SH-SY5Y (cell line): ENCODE measurements around the gene DCAF15.

Experiments used
- GATA2 ChIP-seq: IDR thresholded peaks from 2 replicates; pipeline ENCODE4 v1.6.1; 2011; ENCODE audit warnings: mild to moderate bottlenecking, low read depth, low read length
- GATA3 ChIP-seq: IDR thresholded peaks from 2 replicates; pipeline ENCODE4 v1.6.1; 2011; ENCODE audit warnings: low read depth, mild to moderate bottlenecking, low read length, moderate library complexity

Gene DCAF15

DNA sequence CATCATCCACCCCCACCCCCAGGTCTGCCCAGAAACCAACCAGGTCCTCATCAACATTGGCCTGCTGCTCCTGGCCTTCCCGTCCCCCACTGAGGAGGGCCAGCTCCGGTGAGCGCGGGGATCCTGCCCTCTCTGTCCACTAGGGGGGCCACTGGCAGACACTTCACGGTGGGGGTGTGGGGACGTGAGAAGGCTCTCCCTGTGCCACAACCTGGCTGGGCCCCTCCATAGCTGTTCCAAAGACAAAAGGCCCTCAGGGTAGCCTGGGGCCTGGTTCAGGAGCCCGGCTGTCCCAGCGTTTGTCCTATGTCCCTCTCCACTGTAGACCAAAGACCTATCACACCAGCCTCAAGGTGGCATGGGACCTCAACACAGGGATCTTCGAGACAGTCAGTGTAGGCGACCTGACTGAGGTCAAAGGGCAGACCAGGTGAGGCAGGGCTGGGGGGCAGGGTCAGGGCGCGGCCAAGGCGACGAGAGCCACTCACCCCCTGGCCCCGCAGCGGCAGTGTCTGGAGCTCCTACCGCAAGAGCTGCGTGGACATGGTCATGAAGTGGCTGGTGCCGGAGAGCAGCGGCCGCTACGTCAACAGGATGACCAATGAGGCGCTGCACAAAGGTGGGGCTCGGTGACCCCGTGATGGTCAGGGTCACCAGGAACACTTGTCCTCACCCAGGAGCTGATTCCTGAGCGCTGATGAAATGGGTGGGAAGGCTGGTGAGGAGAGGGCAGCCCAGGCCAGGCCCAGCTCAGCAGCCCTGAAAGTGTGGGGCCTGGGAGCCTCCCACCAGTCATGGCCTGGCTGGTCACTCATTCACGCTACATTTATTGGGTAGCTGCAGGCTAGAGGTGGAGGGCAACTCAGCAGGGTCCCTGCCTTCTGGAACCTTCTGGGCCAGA is 7.9 kb downstream of the DCAF15 start:
- TF ChIP-seq GATA2 = no peak
- TF ChIP-seq GATA3 = no peak

DNA sequence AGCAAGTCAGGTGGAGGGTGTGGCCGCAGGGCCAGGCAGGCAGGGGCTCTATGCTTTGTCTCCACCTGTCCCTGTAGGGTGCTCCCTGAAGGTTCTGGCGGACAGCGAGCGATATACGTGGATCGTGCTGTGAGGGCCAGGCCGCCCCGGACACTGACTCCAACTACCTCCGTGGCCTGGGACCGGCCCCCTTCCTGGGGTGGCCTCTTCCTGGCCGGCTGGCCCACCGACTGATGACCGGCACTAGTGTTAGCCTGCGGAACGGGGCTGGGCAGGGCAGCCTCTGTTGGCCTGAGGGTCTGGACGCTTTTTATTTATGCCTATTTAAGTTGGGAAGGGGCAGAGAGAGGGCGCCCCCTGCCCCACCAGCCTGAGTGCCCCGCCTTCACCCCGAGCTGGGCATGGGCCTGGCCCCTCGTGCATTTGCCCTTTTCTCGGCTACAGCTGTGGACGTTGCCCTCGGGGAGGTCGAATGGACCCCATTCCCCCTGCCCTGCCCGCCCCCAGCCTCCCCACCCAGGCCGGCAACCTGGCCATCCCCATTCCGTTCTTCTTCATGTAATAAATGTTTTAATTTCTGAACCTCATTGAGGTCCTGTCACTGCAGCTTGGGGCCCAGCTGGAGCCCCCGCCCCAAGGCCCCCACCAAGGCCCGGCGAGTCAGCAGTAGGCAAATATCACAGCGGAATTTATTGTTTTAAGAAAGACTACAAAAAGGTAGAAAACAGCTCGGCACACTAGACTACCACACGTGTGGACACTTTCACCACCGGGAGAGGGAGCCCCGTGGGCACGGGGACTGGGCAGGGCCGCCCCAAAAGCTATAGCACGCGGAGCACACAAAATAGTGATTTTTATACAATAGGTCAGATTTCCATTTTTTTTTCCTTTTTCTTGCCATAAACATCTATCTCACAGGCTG is 8.8 kb downstream of the DCAF15 start:
- TF ChIP-seq GATA2 (no peak), GATA3 (no peak)

DNA sequence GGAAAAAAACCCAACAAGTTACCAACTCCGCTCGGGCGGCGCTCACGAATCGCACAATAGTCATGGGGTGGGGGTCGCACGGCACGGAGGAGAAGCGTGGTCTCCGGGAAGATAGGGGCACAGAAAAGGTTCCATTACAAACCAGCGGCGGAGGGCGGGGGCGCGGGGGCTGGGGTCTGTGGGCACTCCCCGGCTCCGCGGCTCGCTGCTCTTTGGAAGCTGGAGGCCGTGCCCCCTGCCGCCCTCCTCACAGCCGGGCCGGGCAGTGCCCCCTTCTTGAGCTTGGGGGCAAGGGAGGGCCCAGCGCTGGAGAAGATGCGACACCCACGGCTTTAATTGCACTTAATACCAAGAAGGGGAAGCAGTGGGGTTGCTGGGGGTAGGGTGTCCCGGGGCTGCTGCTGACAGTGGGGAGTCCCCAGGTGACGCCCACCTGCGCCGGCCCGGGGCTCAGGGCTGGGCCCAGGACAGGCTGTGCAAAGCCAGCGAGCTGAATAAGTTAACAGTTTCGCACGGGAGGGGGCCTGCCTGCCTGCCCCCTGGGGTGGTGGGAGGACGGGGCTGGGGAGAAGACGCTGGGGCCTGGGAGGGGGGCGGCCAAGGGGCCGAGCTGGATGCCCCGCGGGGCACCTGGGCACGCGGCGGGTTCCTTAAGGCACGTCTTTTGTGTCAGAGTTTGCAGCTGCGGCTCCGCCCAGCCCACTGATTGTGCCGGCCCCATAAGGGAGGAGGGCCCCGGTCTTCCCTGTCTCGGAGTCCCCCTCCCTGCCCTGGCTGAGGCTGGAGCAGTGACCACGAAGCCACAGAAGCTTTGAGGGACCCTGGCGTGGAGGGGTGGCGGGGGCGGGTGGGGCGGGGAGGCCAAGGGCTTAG is 9.8 kb downstream of the DCAF15 start:
- no peak for TF ChIP-seq GATA2
- no peak for TF ChIP-seq GATA3

DNA sequence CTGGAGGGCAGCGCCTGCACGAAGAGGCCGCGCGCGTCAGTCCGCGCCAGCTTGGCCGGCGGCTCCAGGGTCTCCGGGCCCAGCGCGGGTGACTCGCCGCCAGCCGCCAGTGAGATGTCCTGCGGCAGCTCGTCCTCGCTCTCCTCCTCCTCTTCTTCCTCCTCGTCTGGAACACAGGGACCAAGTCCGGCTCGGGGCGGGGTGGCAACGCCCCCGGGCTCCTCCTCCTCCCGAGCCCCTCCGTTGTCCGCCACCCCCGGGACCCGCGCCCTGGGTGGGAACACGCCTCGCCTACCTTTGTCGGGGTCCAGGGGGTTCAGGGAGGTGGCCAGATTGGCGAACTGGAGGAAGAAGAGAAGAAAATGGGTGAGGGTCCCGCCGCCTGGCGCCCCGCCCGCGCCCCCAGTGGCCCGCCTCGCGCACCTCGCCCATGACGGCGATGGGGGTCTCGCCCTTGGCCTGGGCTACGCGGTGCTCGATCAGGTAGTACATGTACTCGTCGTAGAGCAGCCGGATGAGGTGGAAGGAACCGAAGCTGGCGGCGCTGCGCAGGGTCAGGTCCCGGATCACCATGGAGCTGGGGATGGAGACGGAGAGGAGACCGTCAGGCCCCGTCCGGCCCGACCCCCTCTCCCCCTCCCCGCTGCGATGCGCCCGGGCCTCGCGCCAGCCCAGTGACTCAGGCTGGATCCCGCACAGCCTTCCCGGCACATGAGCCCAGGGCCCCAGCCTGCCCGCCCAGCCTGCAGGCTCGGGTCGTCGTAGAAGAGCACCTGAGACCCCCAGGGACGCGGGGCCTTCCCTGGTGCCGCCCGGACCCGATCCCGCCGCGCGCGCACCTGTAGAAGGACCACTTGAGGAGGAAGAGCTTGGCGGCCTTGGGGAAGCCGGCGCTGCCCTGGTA is 10.6 kb downstream of the DCAF15 start:
- TF ChIP-seq GATA3 = no peak
- no peak for TF ChIP-seq GATA2

DNA sequence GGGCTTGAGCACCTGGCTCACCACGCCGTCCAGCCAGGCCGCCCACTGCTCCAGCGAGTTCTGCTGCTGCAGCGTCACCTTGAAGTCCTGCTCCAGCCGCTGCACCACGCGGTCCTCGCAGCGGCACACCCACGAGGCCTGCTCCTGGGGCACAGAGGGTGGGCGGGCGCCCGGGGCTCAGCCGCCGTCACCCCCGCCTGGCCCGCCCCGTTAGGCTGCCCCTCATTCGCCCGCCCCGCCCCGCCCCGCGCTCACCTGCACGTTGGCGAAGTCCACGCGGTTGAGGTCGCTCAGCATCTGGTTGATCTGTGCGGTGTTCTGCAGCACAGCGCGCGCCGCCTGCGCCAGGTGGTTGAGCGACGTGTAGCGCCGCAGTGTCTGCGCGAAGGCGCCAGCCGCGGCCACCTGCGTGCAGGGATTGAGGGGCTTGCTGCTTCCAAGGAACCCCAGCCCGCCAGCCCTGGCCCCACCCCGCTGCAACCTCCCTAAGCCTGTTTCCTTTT is 11.3 kb downstream of the DCAF15 start:
- TF ChIP-seq GATA2 (no peak), GATA3 (no peak)

DNA sequence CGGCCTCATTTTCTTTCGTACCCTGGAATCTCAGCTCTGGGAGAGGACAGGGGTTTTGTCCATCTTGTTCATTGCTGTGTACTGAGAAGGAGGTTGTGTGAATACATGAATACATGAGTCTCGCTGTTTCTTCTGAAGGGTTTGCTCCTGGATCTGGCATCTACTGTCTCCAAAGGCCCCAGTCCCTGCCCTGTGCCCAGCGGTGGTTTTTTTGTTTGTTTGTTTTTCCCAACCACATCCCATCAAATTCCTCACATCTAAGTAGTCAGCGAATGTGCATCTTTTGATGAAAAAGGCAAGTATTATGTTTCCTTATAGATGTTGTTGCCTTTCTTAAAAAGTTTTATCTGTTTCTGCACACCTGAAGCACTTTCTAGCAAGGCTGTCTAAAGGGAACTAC is 12.5 kb downstream of the DCAF15 start:
- no peak for TF ChIP-seq GATA2
- TF ChIP-seq GATA3 = no peak

DNA sequence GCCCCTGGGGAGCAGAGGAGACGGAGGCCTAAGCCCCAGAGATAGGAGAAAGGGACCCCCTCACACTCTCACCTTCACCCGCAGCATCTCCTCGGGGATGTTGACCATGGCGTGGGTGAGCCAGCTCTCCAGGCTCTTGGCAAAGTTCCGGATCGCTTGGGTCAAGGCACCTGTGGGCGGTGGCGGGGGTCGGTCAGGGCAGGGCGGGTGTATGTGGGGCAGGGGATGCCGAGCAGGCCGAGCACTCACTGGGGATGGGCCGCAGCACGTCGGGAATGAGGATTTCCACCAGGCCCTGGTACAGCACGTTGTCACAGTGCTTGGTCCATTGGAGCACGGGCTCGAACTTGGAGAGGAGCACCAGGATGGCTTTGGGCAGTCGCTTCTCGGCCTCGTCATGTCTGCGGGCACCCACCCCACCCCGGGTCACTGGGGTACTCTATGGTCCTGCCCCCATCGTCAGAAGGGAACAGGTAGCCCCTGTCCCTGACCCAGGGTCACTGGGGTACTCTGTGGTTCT is 13.1 kb downstream of the DCAF15 start:
- no peak for TF ChIP-seq GATA2
- TF ChIP-seq GATA3 = no peak

DNA sequence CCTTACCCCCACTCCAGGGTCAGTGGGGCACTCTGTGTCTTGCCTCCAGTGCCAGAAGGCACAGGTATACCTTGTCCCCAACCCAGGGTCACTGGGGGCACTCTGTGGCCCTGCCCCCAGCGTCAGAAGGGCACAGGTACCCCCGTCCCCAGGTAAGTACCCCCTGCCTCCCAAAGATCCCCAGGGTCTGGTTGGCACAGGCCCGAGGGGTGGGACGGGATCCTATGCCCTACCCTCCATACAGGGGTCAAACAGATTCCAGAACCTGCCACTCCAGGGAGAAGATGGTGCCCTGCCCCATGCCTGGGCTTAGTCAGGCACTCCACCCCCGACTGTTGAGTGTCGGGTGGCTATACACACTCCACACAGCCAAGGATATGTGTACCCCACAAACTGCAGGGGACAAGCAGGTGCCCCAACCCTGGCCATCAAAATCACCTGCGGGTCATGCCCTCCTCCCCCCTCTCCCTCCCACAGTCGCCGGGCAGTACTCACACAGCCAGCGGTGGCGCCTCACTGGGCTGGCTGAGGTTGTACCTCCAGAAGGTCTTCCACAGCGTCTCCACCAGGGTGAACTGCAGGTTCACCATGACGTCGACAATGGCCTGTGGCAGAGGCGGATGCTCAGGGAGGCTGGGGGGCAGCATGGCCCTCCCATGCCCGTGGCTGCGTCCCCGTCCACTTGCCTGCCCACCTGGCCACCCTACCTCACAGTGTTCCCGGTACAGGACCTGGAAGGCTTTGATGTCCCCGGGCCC is 13.8 kb downstream of the DCAF15 start:
- no peak for TF ChIP-seq GATA2
- no peak for TF ChIP-seq GATA3

DNA sequence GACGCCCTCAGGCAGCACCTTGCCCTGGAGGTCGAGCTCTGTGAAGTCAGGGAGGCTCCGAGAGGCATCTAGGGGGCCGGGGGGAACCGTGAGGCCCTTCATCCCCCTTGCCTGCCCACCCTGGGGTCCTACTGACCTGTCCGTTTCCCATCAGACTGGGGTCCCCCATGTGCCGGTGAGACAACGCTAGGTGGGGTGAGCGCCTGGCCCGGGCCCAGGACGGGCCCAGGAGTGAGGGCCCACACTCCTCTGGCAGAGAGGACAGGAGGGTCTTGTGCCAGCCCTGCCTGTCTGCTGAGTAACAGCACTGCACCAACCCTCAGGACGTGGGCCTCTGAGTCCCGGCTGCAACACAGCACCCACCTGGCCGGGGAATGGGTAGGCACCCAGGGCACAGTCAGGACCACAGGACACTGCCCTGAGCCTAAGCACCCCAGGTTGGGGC is 14.4 kb downstream of the DCAF15 start:
- TF ChIP-seq GATA3 (no peak), GATA2 (no peak)

DNA sequence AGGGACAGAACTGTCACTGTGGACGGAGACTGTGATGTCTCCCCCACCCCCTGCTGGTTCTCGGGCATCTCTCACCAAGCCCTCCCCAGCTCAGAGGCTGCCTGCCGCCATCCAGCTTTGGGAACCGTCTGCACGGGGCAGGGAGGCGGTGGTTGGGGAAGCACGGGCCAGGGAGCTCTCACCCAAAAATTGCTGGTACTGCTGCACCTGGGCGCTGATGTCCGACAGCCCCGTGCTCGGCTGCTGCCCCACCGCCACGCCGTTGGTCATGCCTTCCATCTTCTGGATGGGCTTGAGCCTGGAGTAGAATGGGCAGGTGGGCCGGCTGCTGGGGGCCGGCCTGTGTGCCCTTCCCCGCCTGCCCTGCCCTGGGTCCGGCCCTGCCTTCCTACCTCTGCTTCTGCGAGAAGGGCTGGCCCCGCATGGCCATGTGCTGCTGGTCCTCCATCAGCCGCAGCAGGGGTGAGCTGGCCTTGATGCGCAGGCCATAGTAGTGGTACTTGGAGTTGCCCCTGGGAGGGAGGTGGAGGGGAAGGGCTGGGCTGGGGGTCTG is 16.1 kb downstream of the DCAF15 start:
- TF ChIP-seq GATA2 (no peak), GATA3 (no peak)

DNA sequence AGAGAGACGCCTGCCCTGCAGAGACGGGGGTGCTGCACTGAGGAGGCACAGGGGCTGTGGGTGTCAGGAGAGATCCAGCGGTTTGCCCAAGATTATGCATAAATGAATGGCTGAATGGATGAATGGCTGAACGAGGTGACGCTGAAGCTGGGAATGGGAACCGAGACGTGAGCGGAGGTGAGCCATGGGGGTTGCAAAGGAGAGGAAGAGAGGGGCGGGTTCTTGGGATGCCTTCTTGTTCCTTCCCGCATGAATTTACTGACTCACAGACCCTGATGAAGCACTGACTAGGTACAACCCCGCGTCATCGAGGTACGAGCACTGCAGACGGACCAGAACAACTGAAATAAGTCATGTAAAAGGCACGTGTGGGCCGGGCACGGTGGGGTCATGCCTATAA is 16.7 kb downstream of the DCAF15 start:
- TF ChIP-seq GATA3 = no peak
- no peak for TF ChIP-seq GATA2

DNA sequence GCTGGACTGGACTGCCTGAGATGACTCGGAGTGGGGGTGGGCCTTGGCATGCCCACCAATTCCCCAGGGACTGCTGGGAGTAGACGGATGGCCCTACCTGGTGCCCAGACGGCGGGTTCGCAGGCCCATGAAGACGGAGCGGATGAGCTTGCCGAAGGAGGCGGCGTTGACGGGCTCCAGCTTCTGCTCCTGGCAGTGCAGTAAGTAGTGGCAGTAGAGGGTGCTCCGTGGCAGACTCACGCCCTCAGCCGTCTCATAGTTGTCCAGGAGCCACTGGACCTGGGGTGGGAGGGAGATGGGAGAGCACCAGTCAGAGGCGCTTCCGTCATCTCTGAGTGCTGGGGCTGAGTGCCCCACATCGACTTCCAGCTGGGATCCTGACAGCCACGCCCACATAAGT is 17.6 kb downstream of the DCAF15 start:
- TF ChIP-seq GATA3 (no peak), GATA2 (no peak)
